Hindlimb muscle (tissue), 1 donor: Measurements from ENCODE around the gene MMP25. TPM values are rescaled to one million over a fixed set of nuclear protein-coding genes. Genes with fewer than 3 reads are reported as not detected.
A peak's percentile ranks its signal among the peaks of the same experiment; 100 is the strongest.

Source experiments
- DNase-seq: peaks from one replicate; pipeline ENCODE4 v3.0.0-alpha.2; 2013
- polyA plus RNA-seq: library from polyadenylated mRNA; unstranded; fragments of 120-200 nt; gene quantifications from one replicate; pipeline ENCODE4 v1.2.1, GENCODE V29; 2013; ENCODE audit not compliant: insufficient read length

Gene MMP25, protein sequence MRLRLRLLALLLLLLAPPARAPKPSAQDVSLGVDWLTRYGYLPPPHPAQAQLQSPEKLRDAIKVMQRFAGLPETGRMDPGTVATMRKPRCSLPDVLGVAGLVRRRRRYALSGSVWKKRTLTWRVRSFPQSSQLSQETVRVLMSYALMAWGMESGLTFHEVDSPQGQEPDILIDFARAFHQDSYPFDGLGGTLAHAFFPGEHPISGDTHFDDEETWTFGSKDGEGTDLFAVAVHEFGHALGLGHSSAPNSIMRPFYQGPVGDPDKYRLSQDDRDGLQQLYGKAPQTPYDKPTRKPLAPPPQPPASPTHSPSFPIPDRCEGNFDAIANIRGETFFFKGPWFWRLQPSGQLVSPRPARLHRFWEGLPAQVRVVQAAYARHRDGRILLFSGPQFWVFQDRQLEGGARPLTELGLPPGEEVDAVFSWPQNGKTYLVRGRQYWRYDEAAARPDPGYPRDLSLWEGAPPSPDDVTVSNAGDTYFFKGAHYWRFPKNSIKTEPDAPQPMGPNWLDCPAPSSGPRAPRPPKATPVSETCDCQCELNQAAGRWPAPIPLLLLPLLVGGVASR
- polyA plus RNA-seq: 2.1 TPM

DNA sequence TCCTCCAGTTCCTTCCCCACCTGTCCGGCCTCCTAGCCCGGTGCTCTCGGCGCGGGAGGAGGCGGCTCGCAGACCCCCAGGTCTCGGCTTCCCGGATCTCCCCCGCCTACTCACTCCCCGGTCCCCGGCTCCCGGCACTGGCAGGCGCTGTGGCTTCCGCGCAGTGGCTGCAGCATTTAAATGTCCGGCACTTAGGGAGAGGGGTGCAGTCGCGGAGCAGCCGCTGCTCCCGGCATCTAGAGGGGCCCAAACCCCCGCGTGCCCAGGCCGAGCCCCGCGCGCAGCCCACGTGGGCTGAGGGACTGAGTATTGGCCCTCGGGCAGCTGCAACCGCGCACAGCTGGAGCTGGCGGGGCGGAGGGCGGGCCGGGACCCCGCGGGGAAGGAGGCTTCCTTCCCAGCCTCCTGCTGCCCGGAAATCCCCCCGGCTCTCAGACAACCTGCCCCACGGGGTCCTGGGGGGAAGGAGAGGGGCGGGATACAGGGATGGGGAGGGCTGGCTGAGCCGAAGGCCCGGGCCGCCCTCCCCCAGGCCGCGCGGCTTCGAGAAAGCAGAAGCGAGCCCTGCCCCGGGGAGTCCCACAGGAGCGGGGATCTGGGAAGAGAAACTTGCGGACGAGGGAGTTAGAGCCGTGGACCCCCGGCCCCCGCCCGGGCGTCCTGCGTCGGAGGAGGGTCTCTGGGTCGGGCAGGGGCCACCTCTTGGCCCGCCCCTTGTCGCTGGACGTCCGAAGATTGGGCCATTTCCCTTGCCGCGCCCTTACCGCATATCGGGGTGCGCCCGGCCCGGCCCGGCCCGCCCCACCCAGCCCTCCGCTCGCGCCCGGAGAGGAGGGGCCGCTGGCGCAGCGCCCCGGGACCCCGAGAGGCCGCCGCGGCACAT lies at the start of gene MMP25:
Gene MMP25 (plus strand): TSS at position 804 of the 883 bp plus-strand sequence. CDS start 357 bp downstream, outside the sequence.
- DNase-seq: no peak

DNA sequence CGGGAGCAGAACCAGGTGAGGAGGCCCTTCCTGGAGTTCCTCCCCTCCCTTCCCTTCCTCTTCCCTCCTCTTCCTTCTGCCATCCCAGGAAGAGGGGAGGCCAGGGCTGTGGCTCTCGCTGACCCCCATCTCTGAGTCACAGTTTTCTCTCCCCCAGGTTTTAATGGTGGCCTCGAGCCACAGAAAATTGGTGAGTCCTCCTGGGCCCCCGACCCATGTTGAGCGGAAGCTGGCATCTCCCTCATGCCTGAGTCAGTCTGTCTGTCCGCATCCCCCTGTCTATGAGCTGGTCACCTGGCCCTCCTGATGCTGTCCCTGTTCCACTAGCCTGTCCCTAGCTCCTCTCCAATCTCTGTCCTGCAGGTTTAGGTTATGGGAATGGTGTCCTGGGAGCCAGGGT lies 46.4 kb upstream of the MMP25 start:
- no peak for DNase-seq

DNA sequence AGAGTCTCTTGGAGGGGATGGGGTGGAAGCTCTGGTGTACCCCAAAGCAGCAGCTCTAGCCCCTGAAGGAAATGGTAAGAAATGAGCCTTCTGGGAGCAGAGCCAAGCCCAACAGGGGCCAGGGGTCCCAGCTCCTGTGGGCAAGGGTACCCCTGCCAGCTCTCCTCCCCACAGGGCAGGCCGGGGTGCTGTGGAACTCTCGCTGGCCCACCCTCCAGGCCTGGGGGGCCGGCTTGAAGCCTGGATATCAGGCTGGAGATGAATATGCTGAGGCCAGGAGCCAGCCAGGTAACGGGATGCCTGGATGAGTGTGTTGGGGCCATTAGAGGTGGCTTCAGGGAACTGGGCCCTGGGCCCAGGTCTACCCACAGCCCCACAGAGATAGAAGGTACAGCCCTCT lies 45.8 kb upstream of the MMP25 start:
- DNase-seq: no peak

DNA sequence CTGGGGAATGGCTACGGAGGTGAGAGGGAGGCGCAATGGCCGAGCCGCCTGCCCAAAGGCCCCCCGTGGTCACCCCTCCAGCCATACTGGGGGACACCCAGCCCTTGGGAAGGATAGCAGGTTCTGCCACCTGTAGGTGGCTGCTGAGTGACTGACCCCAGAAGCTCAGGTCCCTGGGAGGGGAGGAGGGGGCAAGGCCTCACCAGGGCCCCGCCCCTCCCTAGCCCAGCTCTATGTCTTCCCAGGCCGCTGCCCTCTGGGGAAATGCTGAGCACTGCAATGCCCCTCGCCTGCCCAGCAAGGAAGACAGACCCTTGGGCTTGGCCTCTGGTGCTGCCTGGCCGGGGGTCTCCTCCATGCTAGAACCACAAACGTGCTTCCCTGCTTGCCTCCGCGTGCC lies 45.0 kb upstream of the MMP25 start:
- DNase-seq: no peak

DNA sequence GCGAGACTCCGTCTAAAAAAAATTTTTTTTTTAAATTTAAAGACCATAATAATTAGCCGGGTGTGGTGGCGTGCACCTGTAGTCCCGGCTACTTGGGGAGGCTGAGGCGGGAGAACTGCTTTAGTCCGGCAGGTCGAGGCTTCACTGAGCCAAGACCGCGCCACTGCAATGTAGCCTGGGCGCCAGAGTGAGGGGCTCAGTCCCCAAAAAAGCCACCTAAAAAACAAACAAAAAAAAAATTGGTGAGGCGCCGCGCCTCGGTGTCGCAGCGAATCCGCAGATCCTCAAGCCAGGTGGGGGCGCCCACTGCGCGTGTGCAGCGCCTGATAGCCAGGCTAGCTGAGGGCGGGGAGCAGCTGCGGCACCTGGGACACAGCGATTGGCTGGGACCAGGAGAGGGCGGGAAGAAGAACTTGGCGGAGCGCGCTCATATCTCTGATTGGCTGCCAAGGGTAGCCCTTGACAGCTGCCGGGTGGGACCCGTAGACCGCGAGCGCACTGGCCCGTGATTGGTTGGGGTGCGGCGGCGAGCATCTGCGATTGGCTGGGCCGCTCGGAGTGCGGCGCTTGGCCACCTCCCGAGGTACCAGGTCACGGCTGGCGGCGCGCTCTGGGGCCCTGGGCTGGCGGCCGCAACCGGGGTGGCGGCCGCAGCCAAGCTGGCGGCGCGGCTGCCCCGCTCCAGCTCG lies 42.6 kb upstream of the MMP25 start:
- peak; percentile 95 for DNase-seq

DNA sequence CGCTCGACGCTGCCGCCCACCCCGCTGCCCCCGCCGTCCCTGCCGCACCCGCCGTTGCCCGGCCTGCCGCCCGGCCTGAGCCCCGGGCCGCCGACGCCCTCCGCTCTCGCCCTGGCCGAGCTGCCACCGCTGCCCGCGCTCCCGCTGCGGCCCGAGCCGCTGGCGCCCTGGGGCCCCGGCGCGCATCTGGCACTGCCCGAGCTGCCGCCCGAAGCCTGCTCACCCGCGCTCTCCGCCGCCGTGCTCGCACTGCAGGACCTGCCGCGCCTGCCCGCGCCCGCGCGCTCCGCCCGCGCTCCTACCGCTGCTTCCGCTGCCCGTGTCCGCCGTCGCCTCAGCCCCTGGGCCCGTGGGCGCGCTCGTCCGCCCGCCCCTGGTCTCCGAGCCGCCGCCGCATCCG lies 42.0 kb upstream of the MMP25 start:
- no peak for DNase-seq

DNA sequence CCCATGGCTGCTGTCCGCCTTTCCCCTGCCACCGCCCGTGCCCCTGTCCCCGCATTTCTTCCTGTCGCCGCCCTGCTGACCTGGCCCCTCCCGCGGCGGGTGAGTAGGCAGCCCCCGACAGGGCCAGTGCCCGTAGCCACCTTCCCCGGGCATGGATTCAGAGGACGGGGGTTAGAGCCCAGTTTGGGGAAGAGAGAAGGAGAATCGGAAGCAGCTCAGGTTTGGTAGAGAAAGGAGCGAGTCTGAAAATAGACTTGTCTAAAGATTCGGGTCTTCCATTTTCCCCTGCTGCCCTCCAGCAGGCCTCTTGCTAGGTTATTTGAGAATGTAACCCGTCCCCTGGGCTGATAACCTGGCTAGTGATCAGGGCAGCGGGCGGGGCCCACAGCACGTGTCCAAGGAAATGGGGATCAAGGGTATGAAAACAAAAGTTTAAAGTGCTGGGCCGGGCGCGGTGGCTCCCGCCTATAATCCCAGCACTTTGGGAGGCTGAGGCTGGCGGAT lies 41.5 kb upstream of the MMP25 start:
- no peak for DNase-seq

DNA sequence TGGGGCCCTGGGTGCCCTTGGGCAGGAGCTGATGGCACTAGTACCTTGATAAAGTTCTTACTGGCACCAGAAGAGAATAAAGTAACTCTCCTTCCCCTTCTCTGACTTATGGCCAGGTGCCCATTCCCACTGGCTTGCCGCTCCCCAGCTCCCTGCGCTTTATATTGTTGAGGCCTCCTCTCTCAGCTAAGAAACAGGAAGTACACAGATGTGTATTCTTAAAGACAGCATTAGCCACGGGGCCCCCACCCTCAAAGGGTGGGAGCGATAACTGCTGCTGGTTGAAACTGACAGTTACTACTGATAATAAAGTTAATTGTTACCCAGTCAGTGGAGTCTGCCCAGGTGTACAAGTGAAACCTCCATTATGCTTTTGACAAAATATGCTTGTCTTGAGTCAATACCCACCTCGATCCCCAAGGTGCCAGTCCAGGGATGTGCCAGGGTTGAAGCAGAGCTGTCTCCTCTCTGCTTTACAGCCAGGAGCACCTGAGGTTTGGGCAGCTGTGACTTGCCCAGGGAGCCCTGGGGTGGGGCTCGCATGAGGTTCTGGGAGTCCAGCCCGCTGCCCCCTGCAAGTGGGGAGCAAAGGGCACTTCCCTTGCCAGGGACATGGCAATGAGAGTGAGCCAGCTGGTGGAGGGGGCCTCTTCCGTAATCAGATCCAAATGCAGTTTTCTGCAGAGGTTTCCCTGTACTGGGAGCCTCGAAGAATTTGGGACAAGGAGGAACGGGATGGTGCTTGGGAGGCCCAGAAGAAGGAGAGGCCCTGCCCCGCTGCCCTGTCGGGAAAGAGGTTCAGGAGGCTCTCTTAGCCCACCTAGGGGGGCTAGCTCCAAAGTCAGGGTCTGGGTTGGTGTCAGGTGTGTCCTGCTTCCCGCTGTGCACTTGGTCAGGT lies 39.1 kb upstream of the MMP25 start:
- no peak for DNase-seq

DNA sequence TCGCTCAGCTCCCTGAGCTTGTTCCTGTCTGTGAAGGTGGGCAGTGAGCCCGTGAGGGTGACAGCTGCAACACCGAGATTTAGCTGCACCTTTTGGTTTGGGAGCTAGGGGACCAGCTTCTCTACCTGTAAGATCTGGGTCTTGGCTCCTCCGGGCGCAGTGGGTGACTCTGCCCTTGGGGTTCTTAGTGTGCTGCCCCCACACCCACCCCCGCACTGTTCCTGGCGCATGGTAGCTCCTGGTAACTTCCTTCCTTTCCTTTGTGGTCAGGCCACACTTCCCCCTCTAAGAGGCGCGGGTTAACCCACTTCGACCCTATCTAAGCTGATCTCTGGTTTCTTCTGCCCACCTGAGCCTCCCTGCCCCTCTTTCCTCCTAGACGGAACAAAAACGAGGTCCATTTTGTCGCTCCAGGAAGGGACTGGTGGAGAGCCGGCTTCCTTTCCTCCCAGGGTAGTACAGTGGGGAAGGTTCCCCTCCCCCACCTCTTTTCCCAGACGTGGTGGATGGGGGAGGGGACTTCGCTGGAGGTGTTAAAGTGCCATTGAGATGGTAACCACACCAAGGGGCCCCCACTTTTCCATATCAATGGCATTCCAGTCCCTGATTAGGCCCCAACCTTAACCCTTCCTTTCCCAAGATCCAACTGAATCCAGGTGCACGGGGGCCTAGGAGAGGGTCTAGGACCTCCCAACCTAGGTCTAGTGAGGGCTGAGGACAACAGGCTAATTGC lies 38.2 kb upstream of the MMP25 start:
- DNase-seq: no peak

DNA sequence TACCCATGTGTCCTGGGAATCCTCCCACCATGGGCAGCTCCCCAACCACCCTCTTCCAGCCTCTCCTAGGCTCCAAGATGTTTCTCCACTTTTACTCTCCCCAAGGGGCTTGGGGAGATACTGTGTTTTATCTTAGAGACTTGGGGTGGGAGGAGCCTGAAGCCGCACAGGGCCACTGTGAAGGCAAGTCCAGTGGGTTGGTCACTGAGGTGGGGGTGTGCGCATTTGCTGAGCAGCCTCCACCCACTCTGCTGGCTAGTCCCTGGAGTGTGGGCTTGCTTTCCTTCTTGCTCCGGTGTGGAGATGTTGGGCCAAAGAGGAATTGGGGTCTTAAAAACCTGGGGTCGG lies 37.7 kb upstream of the MMP25 start:
- no peak for DNase-seq

DNA sequence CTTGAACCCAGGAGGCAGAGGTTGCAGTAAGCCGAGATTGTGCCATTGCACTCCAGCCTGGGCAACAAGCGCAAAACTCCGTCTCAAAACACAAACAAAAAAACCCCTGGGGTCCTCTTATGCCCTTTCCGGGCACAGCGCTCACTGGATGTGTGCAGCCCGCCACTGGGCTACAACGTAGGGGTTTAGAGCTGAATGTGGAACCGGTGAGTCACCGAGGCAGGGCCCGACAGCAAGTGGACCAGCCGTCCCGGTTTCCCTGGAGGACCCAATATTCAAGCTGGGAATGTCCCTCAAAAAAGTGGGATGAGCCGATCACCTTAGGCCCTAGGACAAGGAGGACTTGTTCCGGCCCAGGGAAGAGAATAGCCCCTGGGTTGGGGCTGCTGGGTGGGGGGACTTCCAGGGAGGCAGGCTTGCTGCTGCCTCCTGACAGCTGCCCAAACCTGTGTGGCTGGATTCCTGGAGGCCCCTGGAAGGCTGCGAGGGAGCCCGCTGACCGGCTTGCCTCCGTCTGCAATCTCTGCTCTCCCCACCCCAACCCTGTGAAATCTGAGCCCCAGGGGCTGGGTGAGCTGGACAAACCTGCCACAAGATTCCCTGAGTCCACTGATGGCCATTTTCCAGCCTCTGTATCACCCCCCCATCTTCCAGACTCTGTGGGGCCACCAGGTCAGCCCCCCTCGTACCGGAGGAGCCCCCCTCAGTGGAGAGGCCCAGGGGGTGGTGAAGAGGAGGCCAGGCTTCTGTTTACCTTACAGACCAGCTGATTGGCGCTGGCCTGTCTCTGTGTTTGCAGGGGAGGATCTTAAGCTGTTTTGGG lies 36.6 kb upstream of the MMP25 start:
- DNase-seq: no peak

DNA sequence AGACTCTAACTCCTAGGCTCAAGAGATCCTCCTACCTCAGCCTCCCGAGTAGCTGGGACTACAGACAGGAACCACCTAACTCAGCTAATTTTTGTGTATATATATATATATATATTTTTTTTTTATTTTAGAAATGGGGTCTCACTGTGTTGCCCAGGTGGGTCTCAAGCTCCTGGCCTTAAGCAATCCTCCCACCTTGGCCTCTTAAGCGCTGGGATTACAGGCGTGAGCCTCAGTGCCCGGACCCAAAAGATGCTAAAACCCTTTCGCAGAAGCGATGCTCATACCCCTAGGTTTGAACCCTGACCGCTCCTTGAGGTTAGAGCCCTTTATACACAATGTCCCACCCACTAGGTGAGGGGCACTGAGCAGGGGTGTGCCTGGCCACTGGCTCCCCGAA lies 35.9 kb upstream of the MMP25 start:
- DNase-seq: no peak

DNA sequence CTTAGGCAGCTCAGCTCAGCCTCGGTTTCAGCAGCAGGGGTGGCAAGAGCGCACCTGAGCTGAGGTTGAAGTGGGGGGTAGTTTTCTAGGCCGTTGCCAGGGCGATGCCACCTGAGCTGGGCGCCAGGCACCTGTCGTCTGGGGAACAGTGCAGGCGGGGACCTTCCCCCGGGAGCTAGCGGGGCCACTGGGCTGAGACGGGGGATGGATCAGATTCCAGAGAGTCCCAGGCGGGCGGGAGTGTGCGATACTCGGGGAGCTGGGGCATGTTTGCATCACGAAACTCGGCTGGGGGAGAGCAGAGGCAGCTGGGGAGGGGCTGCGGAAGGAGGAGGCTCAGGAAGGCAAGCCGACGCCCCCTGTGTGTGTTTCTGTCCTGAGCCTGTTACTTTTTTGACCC lies 34.1 kb upstream of the MMP25 start:
- no peak for DNase-seq

DNA sequence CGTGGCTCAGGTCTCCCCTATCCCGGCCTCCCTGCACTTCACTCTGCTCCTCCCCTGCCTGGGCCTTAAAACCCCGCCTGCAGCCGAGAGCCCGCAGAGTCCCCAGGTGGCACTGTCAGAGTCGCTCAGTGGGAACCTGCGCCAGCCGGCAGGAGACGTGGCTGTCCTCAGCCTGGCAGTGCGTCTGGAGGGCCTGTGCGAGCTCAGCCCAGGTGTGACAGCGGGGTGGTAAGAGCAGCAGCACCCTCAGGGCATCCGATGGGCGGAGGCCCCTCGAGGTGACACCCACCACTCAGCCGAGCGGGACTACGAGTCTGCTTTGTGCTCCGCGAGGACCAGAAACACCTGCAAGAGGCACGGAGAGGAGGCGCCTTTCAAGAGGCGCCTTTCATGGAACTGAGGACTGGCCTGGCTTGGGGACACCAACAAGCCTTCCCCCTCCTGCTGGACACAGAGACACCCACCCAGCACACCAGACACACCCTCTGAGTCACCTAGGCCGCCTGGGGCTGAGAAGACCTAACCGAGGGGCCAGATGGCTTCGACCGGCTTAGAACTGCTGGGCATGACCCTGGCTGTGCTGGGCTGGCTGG lies 33.4 kb upstream of the MMP25 start, which contains the start of gene CLDN9:
Gene CLDN9 (plus strand): TSS at position 96 of the 593 bp plus-strand sequence. CDS start 440 bp downstream, at position 536.
- no peak for DNase-seq

DNA sequence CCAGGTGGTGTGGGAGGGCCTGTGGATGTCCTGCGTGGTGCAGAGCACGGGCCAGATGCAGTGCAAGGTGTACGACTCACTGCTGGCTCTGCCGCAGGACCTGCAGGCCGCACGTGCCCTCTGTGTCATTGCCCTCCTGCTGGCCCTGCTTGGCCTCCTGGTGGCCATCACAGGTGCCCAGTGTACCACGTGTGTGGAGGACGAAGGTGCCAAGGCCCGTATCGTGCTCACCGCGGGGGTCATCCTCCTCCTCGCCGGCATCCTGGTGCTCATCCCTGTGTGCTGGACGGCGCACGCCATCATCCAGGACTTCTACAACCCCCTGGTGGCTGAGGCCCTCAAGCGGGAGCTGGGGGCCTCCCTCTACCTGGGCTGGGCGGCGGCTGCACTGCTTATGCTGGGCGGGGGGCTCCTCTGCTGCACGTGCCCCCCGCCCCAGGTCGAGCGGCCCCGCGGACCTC lies 32.8 kb upstream of the MMP25 start:
- no peak for DNase-seq

DNA sequence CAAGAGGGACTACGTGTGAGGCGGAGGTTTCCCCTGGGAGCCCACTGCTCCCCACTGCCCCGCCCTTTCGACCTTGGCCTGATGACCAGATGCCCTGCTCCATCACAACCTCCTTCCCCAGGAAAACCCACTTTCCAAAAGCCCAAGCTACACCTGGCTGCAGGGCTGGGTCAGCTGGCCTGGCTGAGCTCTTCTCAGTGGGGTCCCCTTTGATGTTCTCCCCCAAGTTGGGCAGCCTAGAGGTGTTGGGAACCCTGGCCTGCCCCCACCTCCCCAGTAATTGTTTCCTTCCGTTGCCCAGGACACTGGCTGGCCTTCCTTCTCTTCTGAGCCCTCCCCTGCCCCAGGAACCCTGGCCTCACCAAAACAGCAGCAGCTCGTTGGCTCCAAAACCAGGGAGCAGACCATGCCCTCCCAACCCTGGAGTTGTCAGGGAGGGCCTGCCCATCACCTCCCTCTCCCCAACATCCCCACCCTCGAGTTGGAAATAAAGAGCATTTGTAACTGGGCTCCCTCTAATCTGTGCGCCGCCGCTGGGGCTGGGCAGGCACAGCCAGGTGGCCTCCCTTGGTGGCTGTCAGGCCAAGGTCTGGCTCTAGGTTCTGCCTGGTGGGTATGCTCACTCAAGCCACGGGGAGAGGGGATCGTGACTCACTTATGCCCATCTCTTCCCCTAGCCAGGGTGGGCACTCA lies 32.2 kb upstream of the MMP25 start:
- DNase-seq: no peak

DNA sequence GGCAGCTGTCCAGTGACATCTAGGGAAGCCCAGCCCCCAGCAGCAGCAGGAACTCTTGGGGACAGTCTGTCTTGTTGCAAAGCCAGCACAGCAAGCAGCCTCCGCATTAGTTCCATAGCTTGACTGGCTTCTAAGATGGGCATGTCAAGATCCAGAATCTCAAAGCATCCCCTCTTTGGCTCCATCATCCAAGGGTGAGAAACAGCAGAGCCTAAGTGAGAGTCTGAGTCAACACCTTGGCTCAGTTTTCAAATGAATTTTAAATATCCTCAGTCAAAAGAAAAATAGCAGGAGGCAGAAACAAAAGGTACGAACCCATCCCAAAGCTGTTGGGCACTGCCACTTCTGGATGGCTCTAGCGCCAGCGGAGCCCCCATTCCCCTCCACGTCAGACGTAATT lies 31.4 kb upstream of the MMP25 start:
- DNase-seq: no peak

DNA sequence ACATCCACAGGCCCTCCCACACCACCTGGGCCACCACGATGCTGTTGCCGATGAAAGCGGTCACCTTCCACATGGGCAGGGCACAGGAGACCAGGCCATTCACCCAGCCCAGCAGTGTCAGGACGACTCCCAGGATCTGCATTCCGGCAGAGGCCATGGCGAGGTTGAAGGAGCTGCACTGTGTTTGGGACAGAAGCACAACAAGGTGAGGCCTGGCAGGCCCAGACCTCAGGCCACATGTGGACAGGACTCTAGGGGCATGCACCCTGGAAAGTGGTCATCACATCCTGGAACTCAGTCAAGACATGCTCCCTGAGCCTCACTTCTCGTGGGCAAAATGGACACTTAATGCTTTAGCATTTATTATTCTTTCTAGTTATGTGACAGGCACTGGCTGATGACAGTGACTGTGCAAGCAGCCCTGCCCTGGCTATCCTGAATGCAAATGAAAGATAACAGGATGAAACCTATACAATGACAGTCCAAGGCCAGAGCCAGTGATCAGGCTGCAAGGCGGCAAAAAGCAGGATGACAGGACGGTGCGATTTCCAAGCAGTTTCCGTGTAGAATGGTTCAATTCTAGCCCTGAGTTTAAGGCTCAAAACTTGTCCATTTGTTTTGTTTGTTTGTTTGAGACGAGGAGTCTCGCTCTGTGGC lies 30.4 kb upstream of the MMP25 start:
- DNase-seq: no peak
